ENCODE data around the gene GRIA4.

The GRIA4 gene

GRCh38 chr11:105719073-105719822, 109.4 kb downstream of the GRIA4 start:
- Histone ChIP-seq H3K36me3 (ENCODE audit: control insufficient read depth, low read length) (no peaks in the 10 kb centered on the region), H3K9me2 (replicated peaks; ENCODE audit: control insufficient read depth, low read length) (no peaks in the 10 kb centered on the region), H3K4me3 (ENCODE audit: low read length) (no peak overlapping the region), H3K27me3 (ENCODE audit: control insufficient read depth, low read length) (no peaks in the 10 kb centered on the region), H3K27ac (ENCODE audit: low read depth, low read length) (no peak overlapping the region), H3K9me3 (ENCODE audit: control insufficient read depth, insufficient read depth, low read length) (no peaks in the 10 kb centered on the region; the same call in 1 of the 2 replicates), H3K4me2 (ENCODE audit: low read length) (no peak overlapping the region), H3K4me1 (ENCODE audit: control insufficient read depth, low read length) (no peaks in the 10 kb centered on the region), H3K79me2 (ENCODE audit: control insufficient read depth, low read length) (no peaks in the 10 kb centered on the region), H3F3A (ENCODE audit: control insufficient read depth, insufficient read depth) (no peaks in the 10 kb centered on the region), H4K20me1 (ENCODE audit: control insufficient read depth, insufficient read depth, low read depth, low read length) (no peaks in the 10 kb centered on the region)
- TF ChIP-seq CTCF (IDR thresholded peaks at IDR 0.05; ENCODE audit: low read depth, low read length, poor library complexity, severe bottlenecking) (no peak), EZH2phosphoT487 (IDR thresholded peaks at IDR 0.05; ENCODE audit: borderline replicate concordance, low read length) (no peak)

- Histone ChIP-seq H3K36me3 (ENCODE audit: control insufficient read depth, low read length) (no peaks in the 10 kb centered on the region), H3K9me3 (ENCODE audit: control insufficient read depth, insufficient read depth, low read length) (no peaks in the 10 kb centered on the region; the same call in 1 of the 2 replicates), H3K27ac (ENCODE audit: low read depth, low read length) (no peak overlapping the region), H3F3A (ENCODE audit: control insufficient read depth, insufficient read depth) (no peaks in the 10 kb centered on the region), H3K4me2 (ENCODE audit: low read length) (no peak overlapping the region), H3K27me3 (ENCODE audit: control insufficient read depth, low read length) (no peaks in the 10 kb centered on the region), H3K9me2 (replicated peaks; ENCODE audit: control insufficient read depth, low read length) (no peaks in the 10 kb centered on the region), H3K4me1 (ENCODE audit: control insufficient read depth, low read length) (no peaks in the 10 kb centered on the region), H4K20me1 (ENCODE audit: control insufficient read depth, insufficient read depth, low read depth, low read length) (no peaks in the 10 kb centered on the region), H3K79me2 (ENCODE audit: control insufficient read depth, low read length) (no peaks in the 10 kb centered on the region), H3K4me3 (ENCODE audit: low read length) (no peak overlapping the region)
- TF ChIP-seq CTCF (IDR thresholded peaks at IDR 0.05; ENCODE audit: low read depth, low read length, poor library complexity, severe bottlenecking) (no peak), EZH2phosphoT487 (IDR thresholded peaks at IDR 0.05; ENCODE audit: borderline replicate concordance, low read length) (no peak)
Measured at GRCh38 chr11:105720096-105720495, 110.2 kb downstream of the GRIA4 start.

- Histone ChIP-seq H3K36me3 (ENCODE audit: control insufficient read depth, low read length) (no peaks in the 10 kb centered on the region), H3K4me1 (ENCODE audit: control insufficient read depth, low read length) (no peaks in the 10 kb centered on the region)
- TF ChIP-seq EZH2phosphoT487 (IDR thresholded peaks at IDR 0.05; ENCODE audit: borderline replicate concordance, low read length) (no peak), CTCF (IDR thresholded peaks at IDR 0.05; ENCODE audit: low read depth, low read length, poor library complexity, severe bottlenecking) (no peak)
Measured at GRCh38 chr11:105723269-105723668, 113.4 kb downstream of the GRIA4 start.

More at GRCh38 chr11:105723269-105723668, 113.4 kb downstream of the GRIA4 start:
- H4K20me1 ChIP-seq (ENCODE audit: control insufficient read depth, insufficient read depth, low read depth, low read length) = no peaks in the 10 kb centered on the region
- H3K27ac ChIP-seq (ENCODE audit: low read depth, low read length) = no peak overlapping the region
- H3K4me2 ChIP-seq (ENCODE audit: low read length) = no peak overlapping the region
- H3K9me3 ChIP-seq (ENCODE audit: control insufficient read depth, insufficient read depth, low read length) = no peaks in the 10 kb centered on the region; the same call in 1 of the 2 replicates
- no peak overlapping the region for H3K4me3 ChIP-seq (ENCODE audit: low read length)
- no peaks in the 10 kb centered on the region for H3F3A ChIP-seq (ENCODE audit: control insufficient read depth, insufficient read depth)
- no peaks in the 10 kb centered on the region for H3K27me3 ChIP-seq (ENCODE audit: control insufficient read depth, low read length)
- H3K9me2 ChIP-seq (replicated peaks; ENCODE audit: control insufficient read depth, low read length) = no peaks in the 10 kb centered on the region
- no peaks in the 10 kb centered on the region for H3K79me2 ChIP-seq (ENCODE audit: control insufficient read depth, low read length)
